GM11168 (cell line): ENCODE data around the gene ZDHHC24.

Experiments
- in situ Hi-C: fragments of 300-500 bp; cut with MboI; formaldehyde crosslinking; loops from one replicate; pipeline ENCODE4 v1.12.0; 2022; ENCODE audit warnings: low sequenced_read_pairs; ENCODE audit not compliant: unreplicated experiment

Gene ZDHHC24

GRCh38 chr11:66475349-66476172 is 70.3 kb downstream of the ZDHHC24 start:
- in situ Hi-C loops: no loop called here

GRCh38 chr11:66473608-66474515 is 72.0 kb downstream of the ZDHHC24 start:
- in situ Hi-C loops: no loop called here

- in situ Hi-C loops: no loop called here
Measured at GRCh38 chr11:66473167-66473566, 72.7 kb downstream of the ZDHHC24 start.

GRCh38 chr11:66472054-66472453 is 73.8 kb downstream of the ZDHHC24 start:
- in situ Hi-C loops: no loop called here

- in situ Hi-C loops: no loop called here
Measured at GRCh38 chr11:66471142-66471541, 74.7 kb downstream of the ZDHHC24 start.
